ENCODE measurements around the gene CYFIP2.

DNA sequence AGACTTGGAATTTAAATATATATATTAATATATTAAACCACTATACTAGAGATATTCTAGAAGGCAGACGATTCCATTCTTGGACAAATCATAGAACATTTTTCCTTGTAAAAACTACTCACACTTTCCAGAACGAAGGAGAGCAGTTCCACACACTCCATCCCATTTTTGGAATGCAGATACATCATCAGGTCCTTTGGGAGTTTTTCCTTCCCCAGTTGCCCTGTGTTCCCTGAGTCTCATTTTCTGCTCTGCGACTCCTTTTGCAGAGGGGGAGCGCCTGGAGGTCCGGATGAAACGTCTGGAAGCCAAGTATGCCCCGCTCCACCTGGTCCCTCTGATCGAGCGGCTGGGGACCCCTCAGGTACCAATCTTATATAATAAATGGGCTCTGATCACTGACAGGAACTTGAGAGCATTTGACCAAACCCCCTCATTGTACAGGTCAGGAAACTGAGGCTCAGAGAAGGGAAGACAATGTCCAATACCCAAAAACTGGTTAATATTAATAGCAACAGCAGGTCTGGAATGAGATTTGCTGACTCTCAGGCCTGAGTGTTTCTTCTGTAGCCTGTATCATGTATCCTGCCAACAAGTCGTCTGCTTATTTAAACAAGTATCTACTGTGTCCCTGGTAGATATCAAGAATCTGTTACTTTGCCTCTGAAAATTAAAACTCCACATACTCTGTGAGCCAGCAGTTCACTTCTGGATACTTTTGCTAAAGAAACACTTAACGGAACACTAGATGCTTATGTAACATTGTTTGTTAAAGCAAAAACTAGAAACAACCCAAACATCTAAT is 117.3 kb downstream of the CYFIP2 start:
- no peak for TF ChIP-seq CHD4 (IDR thresholded peaks at IDR 0.05; ENCODE audit: borderline replicate concordance, low read length)
- no peak for TF ChIP-seq ZFX (CRISPR knock-in tag; IDR thresholded peaks at IDR 0.05; ENCODE audit: low read depth)
- TF ChIP-seq, protein P1, sequence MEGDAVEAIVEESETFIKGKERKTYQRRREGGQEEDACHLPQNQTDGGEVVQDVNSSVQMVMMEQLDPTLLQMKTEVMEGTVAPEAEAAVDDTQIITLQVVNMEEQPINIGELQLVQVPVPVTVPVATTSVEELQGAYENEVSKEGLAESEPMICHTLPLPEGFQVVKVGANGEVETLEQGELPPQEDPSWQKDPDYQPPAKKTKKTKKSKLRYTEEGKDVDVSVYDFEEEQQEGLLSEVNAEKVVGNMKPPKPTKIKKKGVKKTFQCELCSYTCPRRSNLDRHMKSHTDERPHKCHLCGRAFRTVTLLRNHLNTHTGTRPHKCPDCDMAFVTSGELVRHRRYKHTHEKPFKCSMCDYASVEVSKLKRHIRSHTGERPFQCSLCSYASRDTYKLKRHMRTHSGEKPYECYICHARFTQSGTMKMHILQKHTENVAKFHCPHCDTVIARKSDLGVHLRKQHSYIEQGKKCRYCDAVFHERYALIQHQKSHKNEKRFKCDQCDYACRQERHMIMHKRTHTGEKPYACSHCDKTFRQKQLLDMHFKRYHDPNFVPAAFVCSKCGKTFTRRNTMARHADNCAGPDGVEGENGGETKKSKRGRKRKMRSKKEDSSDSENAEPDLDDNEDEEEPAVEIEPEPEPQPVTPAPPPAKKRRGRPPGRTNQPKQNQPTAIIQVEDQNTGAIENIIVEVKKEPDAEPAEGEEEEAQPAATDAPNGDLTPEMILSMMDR (CRISPR knock-in tag; IDR thresholded peaks at IDR 0.05), result no peak
- TF ChIP-seq MEIS1 (CRISPR knock-in tag; IDR thresholded peaks at IDR 0.05; ENCODE audit: borderline replicate concordance), result no peak
- no peak for TF ChIP-seq SMYD3 (CRISPR knock-in tag; IDR thresholded peaks at IDR 0.05)
- TF ChIP-seq EP300 (IDR thresholded peaks at IDR 0.05; ENCODE audit: low read depth in 2 of 2, low read length in 2 of 2), result no peak
- no peak for TF ChIP-seq EP300 (CRISPR knock-in tag; IDR thresholded peaks at IDR 0.05; ENCODE audit: borderline replicate concordance)
- TF ChIP-seq ISL2 (CRISPR knock-in tag; IDR thresholded peaks at IDR 0.05), result no peak
- no peak for TF ChIP-seq POLR2A (IDR thresholded peaks at IDR 0.05; ENCODE audit: insufficient read depth in 1 of 2, low read depth in 2 of 2, low read length in 2 of 2)
- TF ChIP-seq ADNP (CRISPR knock-in tag; IDR thresholded peaks at IDR 0.05), result no peak
- TF ChIP-seq ZNF24 (IDR thresholded peaks at IDR 0.05), result no peak
- no peak for TF ChIP-seq ZNF468 (CRISPR knock-in tag; IDR thresholded peaks at IDR 0.05)
- no peak for TF ChIP-seq ZNF543 (CRISPR knock-in tag; IDR thresholded peaks at IDR 0.05)
- TF ChIP-seq ATF7-NPFF (CRISPR knock-in tag; IDR thresholded peaks at IDR 0.05; ENCODE audit: low read depth), result no peak
